Lower lobe of right lung (tissue), 2 donors: ENCODE data around the gene GPC3. TPM values are rescaled to one million over a fixed set of nuclear protein-coding genes. Genes with fewer than 3 reads are reported as not detected.

Experiments
- ATAC-seq, 2 donors: fragments of 200-7000 bp; cut with Tn5 transposase; one replicate each; pipeline ENCODE4 v1.9.1; 2020 to 2022; ENCODE audit warnings: mild to moderate bottlenecking in 2 of 2, moderate library complexity in 2 of 2
- DNase-seq: peaks from one replicate; pipeline ENCODE4 v3.0.0-alpha.2; 2020
- H3K27ac ChIP-seq: fragments of 200-600 bp; one replicate; pipeline ENCODE4 v1.8.0; 2022
- H3K27me3 ChIP-seq: fragments of 200-600 bp; one replicate; pipeline ENCODE4 v1.8.0; 2022; ENCODE audit warnings: low read depth
- H3K36me3 ChIP-seq: fragments of 200-600 bp; one replicate; pipeline ENCODE4 v1.8.0; 2022; ENCODE audit warnings: mild to moderate bottlenecking
- H3K4me1 ChIP-seq: fragments of 200-600 bp; one replicate; pipeline ENCODE4 v1.8.0; 2022
- H3K4me3 ChIP-seq: fragments of 200-600 bp; one replicate; pipeline ENCODE4 v1.8.0; 2022; ENCODE audit warnings: mild to moderate bottlenecking
- H3K9me3 ChIP-seq: fragments of 200-600 bp; one replicate; pipeline ENCODE4 v1.8.0; 2022
- CTCF ChIP-seq: fragments of 200-600 bp; IDR thresholded peaks from one replicate; pipeline ENCODE4 v1.8.0; 2022; ENCODE audit warnings: antibody characterized with exemption, mild to moderate bottlenecking
- intact Hi-C: fragments of 100-400 bp; cut with DNase I; formaldehyde crosslinking; loops from one replicate; pipeline ENCODE4 v1.11.0; 2022
- total RNA-seq: library from RNA; stranded (reverse); fragmentation: NEBNext Ultra II Directional; extraction: Animal tissue kit (Norgen Biotek cat#: 25700); gene quantifications from one replicate; pipeline ENCODE4 v1.2.1, GENCODE V29; 2021
- donor health status: DM: no; HTN: yes; CAD: no; lungs with severe emphysema.

GPC3 gene
- total RNA-seq, 1 donor from 2014 or later = 50.2 TPM

GRCh38 chrX:133655275-133656265 lies 329.8 kb downstream of the GPC3 start:
- intact Hi-C loops = no loop called here
- no peak overlapping the region for H3K27ac ChIP-seq
- no peaks in the 10 kb centered on the region for H3K9me3 ChIP-seq
- H3K27me3 ChIP-seq = no peaks in the 10 kb centered on the region
- no peak for TF ChIP-seq CTCF
- no peaks in the 10 kb centered on the region for H3K4me1 ChIP-seq
- H3K4me3 ChIP-seq = no peak overlapping the region
- DNase-seq (no peak), ATAC-seq (peak in 1 of 2 donors; percentile 50)
- H3K36me3 ChIP-seq = no peaks in the 10 kb centered on the region

GRCh38 chrX:133654811-133655210 lies 330.6 kb downstream of the GPC3 start:
- intact Hi-C loops = no loop called here
- Histone ChIP-seq H3K27me3 (no peaks in the 10 kb centered on the region), H3K27ac (no peak overlapping the region), H3K9me3 (no peaks in the 10 kb centered on the region), H3K4me3 (no peak overlapping the region), H3K36me3 (no peaks in the 10 kb centered on the region), H3K4me1 (no peaks in the 10 kb centered on the region)
- DNase-seq (no peak), ATAC-seq (no peak)
- TF ChIP-seq CTCF = no peak

- ATAC-seq (no peak), DNase-seq (no peak)
- no peaks in the 10 kb centered on the region for H3K27me3 ChIP-seq
- no peak overlapping the region for H3K27ac ChIP-seq
- H3K4me3 ChIP-seq = no peak overlapping the region
- H3K36me3 ChIP-seq = no peaks in the 10 kb centered on the region
- H3K4me1 ChIP-seq = no peaks in the 10 kb centered on the region
- no peaks in the 10 kb centered on the region for H3K9me3 ChIP-seq
- TF ChIP-seq CTCF = no peak
- intact Hi-C loops = no loop called here
Measured at GRCh38 chrX:133653358-133653757, 332.0 kb downstream of the GPC3 start.

GRCh38 chrX:133652185-133652584 lies 333.2 kb downstream of the GPC3 start:
- TF ChIP-seq CTCF = no peak
- no peaks in the 10 kb centered on the region for H3K27me3 ChIP-seq
- no peak overlapping the region for H3K4me3 ChIP-seq
- ATAC-seq (no peak), DNase-seq (no peak)
- intact Hi-C loops = no loop called here
- H3K36me3 ChIP-seq = no peaks in the 10 kb centered on the region
- no peaks in the 10 kb centered on the region for H3K9me3 ChIP-seq
- no peaks in the 10 kb centered on the region for H3K4me1 ChIP-seq
- no peak overlapping the region for H3K27ac ChIP-seq

- Histone ChIP-seq H3K36me3 (no peaks in the 10 kb centered on the region), H3K4me3 (no peak overlapping the region), H3K27ac (no peak overlapping the region), H3K4me1 (no peaks in the 10 kb centered on the region), H3K9me3 (no peaks in the 10 kb centered on the region), H3K27me3 (no peaks in the 10 kb centered on the region)
- intact Hi-C loops = no loop called here
- ATAC-seq = no peak
- TF ChIP-seq CTCF = no peak
- no peak for DNase-seq
Measured at GRCh38 chrX:133650239-133650638, 335.2 kb downstream of the GPC3 start.
